Astrocyte (in vitro differentiated cells and primary cell): Measurements from ENCODE around the gene CABLES1. TPM values are rescaled to one million over a fixed set of nuclear protein-coding genes. Genes with fewer than 3 reads are reported as not detected.

ENCODE experiments used
- DNase-seq: peaks from one replicate; pipeline ENCODE4 v3.0.0-alpha.2; 2010; ENCODE audit warnings: low read depth
- FAIRE-seq: peaks from 2 replicates; lab custom pipeline; 2011; peaks lifted over from hg19 to GRCh38; lab: Jason Lieb, UNC
- H2AFZ ChIP-seq: 2 replicates; pipeline ENCODE4 v1.6.0; 2012; ENCODE audit warnings: low read depth, low read length, inconsistent platforms
- H3K27ac ChIP-seq: 2 replicates; pipeline ENCODE4 v1.5.1; 2011; ENCODE audit warnings: low read depth, low read length, inconsistent platforms
- H3K27me3 ChIP-seq: 2 replicates; pipeline ENCODE4 v1.6.0; 2011; ENCODE audit warnings: low read length, inconsistent platforms; ENCODE audit not compliant: insufficient read depth
- H3K36me3 ChIP-seq: 2 replicates; pipeline ENCODE4 v1.5.1; 2011; ENCODE audit warnings: low read length, inconsistent platforms; ENCODE audit not compliant: insufficient read depth
- H3K4me1 ChIP-seq: 2 replicates; pipeline ENCODE4 v1.5.1; 2011; ENCODE audit warnings: low read length, inconsistent platforms; ENCODE audit not compliant: insufficient read depth
- H3K4me2 ChIP-seq: 2 replicates; pipeline ENCODE4 v1.6.0; 2012; ENCODE audit warnings: low read length, inconsistent platforms
- H3K4me3 ChIP-seq: 2 replicates; pipeline ENCODE4 v1.5.1; 2011; ENCODE audit warnings: low read depth, mild to moderate bottlenecking, low read length, inconsistent platforms; ENCODE audit not compliant: insufficient read depth
- H3K79me2 ChIP-seq: 2 replicates; pipeline ENCODE4 v1.6.0; 2012; ENCODE audit warnings: mild to moderate bottlenecking, low read length, inconsistent platforms; ENCODE audit not compliant: insufficient read depth
- H3K9ac ChIP-seq: 2 replicates; pipeline ENCODE4 v1.6.0; 2012; ENCODE audit warnings: mild to moderate bottlenecking, low read length, inconsistent platforms
- H3K9me3 ChIP-seq: 2 replicates; pipeline ENCODE4 v1.5.1; 2012; ENCODE audit warnings: low read depth, mild to moderate bottlenecking, low read length, inconsistent platforms; ENCODE audit not compliant: insufficient read depth
- H4K20me1 ChIP-seq: 2 replicates; pipeline ENCODE4 v1.6.0; 2012; ENCODE audit warnings: low read length, inconsistent platforms; ENCODE audit not compliant: insufficient read depth
- H3K27ac Mint-ChIP-seq: one replicate; pipeline ENCODE4 v1.8.0; 2021; ENCODE audit warnings: mild to moderate bottlenecking, mixed read lengths; ENCODE audit not compliant: unreplicated experiment
- H3K27me3 Mint-ChIP-seq: one replicate; pipeline ENCODE4 v1.8.0; 2021; ENCODE audit warnings: low read depth, mixed read lengths; ENCODE audit not compliant: unreplicated experiment
- H3K36me3 Mint-ChIP-seq: one replicate; pipeline ENCODE4 v1.8.0; 2021; ENCODE audit warnings: low read depth, mixed read lengths; ENCODE audit not compliant: unreplicated experiment
- H3K4me1 Mint-ChIP-seq: one replicate; pipeline ENCODE4 v1.8.0; 2021; ENCODE audit warnings: low read depth, mixed read lengths; ENCODE audit not compliant: unreplicated experiment
- H3K4me3 Mint-ChIP-seq: one replicate; pipeline ENCODE4 v1.8.0; 2021; ENCODE audit warnings: mild to moderate bottlenecking, moderate library complexity, mixed read lengths; ENCODE audit not compliant: unreplicated experiment
- H3K9me3 Mint-ChIP-seq: one replicate; pipeline ENCODE4 v1.8.0; 2021; ENCODE audit warnings: mild to moderate bottlenecking, mixed read lengths; ENCODE audit not compliant: unreplicated experiment
- EZH2 ChIP-seq: IDR thresholded peaks from 2 replicates; pipeline ENCODE4 v1.6.1; 2012; ENCODE audit warnings: mild to moderate bottlenecking, low read length, inconsistent platforms; ENCODE audit not compliant: insufficient read depth
- total RNA-seq: library from RNA; stranded (reverse); gene quantifications from 2 replicates; pipeline ENCODE4 v1.2.1, GENCODE V29; 2021
- TF ChIP-seq, protein P1 (sequence below): IDR thresholded peaks from 2 replicates; pipeline ENCODE4 v1.5.1; 2011; ENCODE audit warnings: low read depth, mild to moderate bottlenecking, inconsistent platforms, low read length, moderate library complexity; ENCODE audit not compliant: insufficient read depth

The CABLES1 gene
- total RNA-seq, 1 donor from 2014 or later = 14.5 TPM

DNA sequence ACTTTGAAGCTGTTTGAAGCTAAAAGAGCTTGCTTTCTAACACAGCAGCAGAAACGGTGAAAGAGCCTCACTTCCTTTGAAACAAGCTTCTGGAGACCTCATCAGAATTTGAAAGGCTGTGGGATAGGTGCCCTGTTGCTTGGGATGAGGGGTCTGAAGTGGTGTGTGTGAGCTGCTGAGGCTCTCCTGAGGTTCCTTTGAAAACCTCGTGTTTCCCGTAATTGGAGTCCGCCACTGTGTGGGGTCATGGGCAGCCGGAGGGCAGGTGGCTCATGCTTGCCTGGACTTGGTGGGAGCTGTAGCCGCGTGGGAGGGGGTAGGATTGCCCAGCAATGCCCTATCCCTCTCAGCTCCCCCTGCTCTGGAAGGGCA lies 34.4 kb downstream of the CABLES1 start:
- Mint-ChIP-seq H3K9me3 (no peaks in the 10 kb centered on the region), H3K27me3 (no peaks in the 10 kb centered on the region), H3K4me1 (peaks cover 23% of the 10 kb centered on the region), H3K4me3 (no peak overlapping the region), H3K27ac (no peak overlapping the region), H3K36me3 (peaks cover 2% of the 10 kb centered on the region)
- Histone ChIP-seq H3K36me3 (no peaks in the 10 kb centered on the region), H3K4me1 (no peaks in the 10 kb centered on the region), H2AFZ (no peak overlapping the region), H3K79me2 (peaks cover 16% of the 10 kb centered on the region), H3K27ac (no peak overlapping the region), H3K4me3 (no peak overlapping the region), H3K9ac (no peak overlapping the region), H3K4me2 (no peak overlapping the region), H3K27me3 (no peaks in the 10 kb centered on the region), H4K20me1 (peaks cover 35% of the 10 kb centered on the region), H3K9me3 (no peaks in the 10 kb centered on the region)
- no peak for FAIRE-seq
- TF ChIP-seq, protein P1, sequence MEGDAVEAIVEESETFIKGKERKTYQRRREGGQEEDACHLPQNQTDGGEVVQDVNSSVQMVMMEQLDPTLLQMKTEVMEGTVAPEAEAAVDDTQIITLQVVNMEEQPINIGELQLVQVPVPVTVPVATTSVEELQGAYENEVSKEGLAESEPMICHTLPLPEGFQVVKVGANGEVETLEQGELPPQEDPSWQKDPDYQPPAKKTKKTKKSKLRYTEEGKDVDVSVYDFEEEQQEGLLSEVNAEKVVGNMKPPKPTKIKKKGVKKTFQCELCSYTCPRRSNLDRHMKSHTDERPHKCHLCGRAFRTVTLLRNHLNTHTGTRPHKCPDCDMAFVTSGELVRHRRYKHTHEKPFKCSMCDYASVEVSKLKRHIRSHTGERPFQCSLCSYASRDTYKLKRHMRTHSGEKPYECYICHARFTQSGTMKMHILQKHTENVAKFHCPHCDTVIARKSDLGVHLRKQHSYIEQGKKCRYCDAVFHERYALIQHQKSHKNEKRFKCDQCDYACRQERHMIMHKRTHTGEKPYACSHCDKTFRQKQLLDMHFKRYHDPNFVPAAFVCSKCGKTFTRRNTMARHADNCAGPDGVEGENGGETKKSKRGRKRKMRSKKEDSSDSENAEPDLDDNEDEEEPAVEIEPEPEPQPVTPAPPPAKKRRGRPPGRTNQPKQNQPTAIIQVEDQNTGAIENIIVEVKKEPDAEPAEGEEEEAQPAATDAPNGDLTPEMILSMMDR = no peak
- no peak for TF ChIP-seq EZH2
- no peak for DNase-seq

DNA sequence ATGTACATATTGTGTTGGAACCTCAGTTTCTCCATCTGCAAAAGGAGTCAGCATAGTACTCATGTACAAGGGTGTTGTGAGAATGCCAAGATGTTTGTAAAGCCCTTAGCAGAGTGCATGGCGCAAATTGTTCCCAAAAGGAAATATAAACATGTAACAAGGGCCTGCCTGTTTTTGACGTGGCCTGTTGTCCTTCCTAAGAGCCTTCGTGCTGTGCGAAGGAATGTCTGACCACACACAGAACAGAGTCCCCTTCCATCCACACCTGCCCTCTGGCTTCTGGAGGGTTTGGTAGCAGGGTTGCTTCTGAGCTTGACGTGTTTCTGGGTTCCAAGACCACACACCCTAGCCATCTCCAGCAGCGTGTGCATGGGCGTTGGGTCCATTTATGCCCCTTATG lies 34.9 kb downstream of the CABLES1 start:
- peaks cover 35% of the 10 kb centered on the region for H4K20me1 ChIP-seq
- FAIRE-seq = no peak
- no peaks in the 10 kb centered on the region for H3K27me3 ChIP-seq
- no peak overlapping the region for H2AFZ ChIP-seq
- H3K9ac ChIP-seq = no peak overlapping the region
- no peaks in the 10 kb centered on the region for H3K36me3 ChIP-seq
- H3K27ac Mint-ChIP-seq = no peak overlapping the region
- no peaks in the 10 kb centered on the region for H3K9me3 Mint-ChIP-seq
- H3K4me3 ChIP-seq = no peak overlapping the region
- H3K4me3 Mint-ChIP-seq = no peak overlapping the region
- peaks cover 23% of the 10 kb centered on the region for H3K4me1 Mint-ChIP-seq
- no peak overlapping the region for H3K4me2 ChIP-seq
- no peak overlapping the region for H3K27ac ChIP-seq
- TF ChIP-seq EZH2 = no peak
- TF ChIP-seq, protein P1 = no peak
- no peaks in the 10 kb centered on the region for H3K27me3 Mint-ChIP-seq
- H3K4me1 ChIP-seq = no peaks in the 10 kb centered on the region
- H3K36me3 Mint-ChIP-seq = peaks cover 2% of the 10 kb centered on the region
- no peak for DNase-seq
- H3K79me2 ChIP-seq = peaks cover 20% of the 10 kb centered on the region
- no peaks in the 10 kb centered on the region for H3K9me3 ChIP-seq

DNA sequence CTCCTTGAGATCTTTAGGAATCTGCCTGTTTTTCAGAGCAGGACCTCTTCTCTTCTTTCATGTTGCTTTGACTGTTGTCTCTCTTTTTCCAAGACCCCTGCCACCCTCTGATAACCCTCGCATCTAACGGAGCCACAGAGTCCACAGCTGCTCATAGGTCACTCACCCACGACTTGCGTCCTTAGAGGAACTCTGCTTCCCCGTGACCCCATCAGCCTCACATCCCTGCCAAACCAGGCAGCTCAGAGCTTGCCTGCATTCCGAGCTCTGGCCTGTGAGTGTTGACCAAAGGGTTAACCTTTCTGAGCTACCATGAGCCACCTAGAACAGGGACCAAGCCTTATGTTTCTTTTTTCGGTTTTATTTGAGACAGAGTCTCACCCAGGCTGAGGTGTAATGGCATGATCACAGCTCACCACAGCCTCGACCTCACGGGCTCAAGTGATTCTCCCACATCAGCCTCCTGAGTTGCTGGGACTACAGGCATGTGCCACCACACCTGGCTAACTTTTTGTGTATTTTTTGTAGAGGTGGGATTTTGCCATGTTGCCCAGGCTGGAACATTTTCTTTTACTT lies 36.4 kb downstream of the CABLES1 start:
- Mint-ChIP-seq H3K27ac (no peak overlapping the region), H3K36me3 (no peaks in the 10 kb centered on the region), H3K9me3 (no peaks in the 10 kb centered on the region), H3K27me3 (no peaks in the 10 kb centered on the region), H3K4me1 (peaks cover 22% of the 10 kb centered on the region), H3K4me3 (no peak overlapping the region)
- Histone ChIP-seq H3K4me1 (no peaks in the 10 kb centered on the region), H3K9ac (no peak overlapping the region), H3K27me3 (no peaks in the 10 kb centered on the region), H2AFZ (no peak overlapping the region), H3K27ac (no peak overlapping the region), H3K36me3 (no peaks in the 10 kb centered on the region), H3K4me3 (no peak overlapping the region), H3K79me2 (peaks cover 20% of the 10 kb centered on the region), H3K4me2 (no peak overlapping the region), H4K20me1 (peaks cover 33% of the 10 kb centered on the region), H3K9me3 (no peaks in the 10 kb centered on the region)
- no peak for DNase-seq
- FAIRE-seq = no peak
- TF ChIP-seq EZH2 = no peak
- TF ChIP-seq, protein P1 = no peak
